BLaER1 (cell line): ENCODE data around the gene NDUFA11.

Experiments used
- H3K27ac ChIP-seq: shearing (Covaris generic); formaldehyde crosslinking; 2 replicates; pipeline ENCODE4 v1.8.1; 2022
- H3K27me3 ChIP-seq: shearing (Covaris generic); formaldehyde crosslinking; 2 replicates; pipeline ENCODE4 v1.8.1; 2022
- H3K36me3 ChIP-seq: shearing (Covaris generic); formaldehyde crosslinking; 2 replicates; pipeline ENCODE4 v1.8.1; 2022
- H3K4me1 ChIP-seq: shearing (Covaris generic); formaldehyde crosslinking; 2 replicates; pipeline ENCODE4 v1.8.1; 2022
- H3K4me2 ChIP-seq: shearing (Covaris generic); formaldehyde crosslinking; 2 replicates; pipeline ENCODE4 v1.8.1; 2022
- H3K4me3 ChIP-seq: shearing (Covaris generic); formaldehyde crosslinking; 2 replicates; pipeline ENCODE4 v1.8.1; 2022
- H3K9ac ChIP-seq: shearing (Covaris generic); formaldehyde crosslinking; 2 replicates; pipeline ENCODE4 v1.8.1; 2022
- H3K9me3 ChIP-seq: shearing (Covaris generic); formaldehyde crosslinking; 2 replicates; pipeline ENCODE4 v1.8.1; 2022
- H4K20me1 ChIP-seq: shearing (Covaris generic); formaldehyde crosslinking; 2 replicates; pipeline ENCODE4 v1.8.1; 2022
- Cebpa-rat ChIP-seq: shearing (Covaris generic); IDR thresholded peaks from 2 replicates; pipeline ENCODE4 v1.8.1; 2022

The NDUFA11 gene

DNA sequence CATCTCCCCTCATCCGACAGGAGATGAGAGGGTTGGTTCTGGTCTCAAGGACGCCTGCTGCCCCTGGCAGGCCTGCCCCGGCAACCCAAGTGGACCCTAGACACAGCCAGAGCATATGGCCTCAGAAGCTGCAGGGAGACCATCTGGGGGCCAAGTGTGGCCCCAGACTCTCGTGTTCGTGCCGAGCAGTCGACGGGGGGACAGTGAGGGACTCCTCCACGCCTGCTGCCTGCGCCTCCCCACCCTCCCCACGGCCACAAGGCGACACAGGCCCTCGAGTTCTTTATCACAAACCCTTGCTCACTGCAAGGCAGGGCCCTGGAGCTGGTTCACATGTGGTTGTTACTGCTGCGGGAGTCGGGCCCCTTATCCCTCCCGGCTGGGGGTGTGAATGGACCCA, 19.8 kb upstream of the NDUFA11 start:
- Histone ChIP-seq H3K9ac (no peak overlapping the region), H3K36me3 (peaks cover 100% of the 10 kb centered on the region), H3K9me3 (no peaks in the 10 kb centered on the region), H3K27ac (no peak overlapping the region), H4K20me1 (peaks cover 53% of the 10 kb centered on the region), H3K4me2 (no peak overlapping the region), H3K27me3 (no peaks in the 10 kb centered on the region), H3K4me3 (no peak overlapping the region), H3K4me1 (peaks cover 16% of the 10 kb centered on the region)
- TF ChIP-seq Cebpa-rat: no peak

DNA sequence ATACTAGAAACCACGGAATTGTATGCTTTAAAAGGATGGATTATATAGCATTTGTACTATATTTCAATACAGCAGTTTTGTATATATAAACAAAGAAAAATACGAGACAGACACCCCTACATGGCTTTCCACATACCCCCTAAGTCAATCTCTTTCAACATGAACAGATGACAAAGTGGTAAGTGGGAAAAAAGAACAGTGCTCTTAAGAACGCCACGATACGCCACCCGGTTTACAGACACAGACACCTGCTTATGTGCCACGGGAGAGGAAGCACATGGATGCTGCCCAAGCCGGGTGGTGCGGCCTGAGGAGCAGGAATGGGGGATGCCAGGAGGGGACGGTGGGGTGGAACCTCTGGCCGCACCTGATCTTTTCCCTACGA, 18.6 kb upstream of the NDUFA11 start:
- H3K27me3 ChIP-seq: no peaks in the 10 kb centered on the region
- no peak overlapping the region for H3K27ac ChIP-seq
- no peaks in the 10 kb centered on the region for H3K9me3 ChIP-seq
- no peak for TF ChIP-seq Cebpa-rat
- H3K4me3 ChIP-seq: no peak overlapping the region
- peaks cover 6% of the 10 kb centered on the region for H3K4me1 ChIP-seq
- no peak overlapping the region for H3K4me2 ChIP-seq
- peaks cover 41% of the 10 kb centered on the region for H4K20me1 ChIP-seq
- H3K9ac ChIP-seq: no peak overlapping the region
- peaks cover 98% of the 10 kb centered on the region for H3K36me3 ChIP-seq

DNA sequence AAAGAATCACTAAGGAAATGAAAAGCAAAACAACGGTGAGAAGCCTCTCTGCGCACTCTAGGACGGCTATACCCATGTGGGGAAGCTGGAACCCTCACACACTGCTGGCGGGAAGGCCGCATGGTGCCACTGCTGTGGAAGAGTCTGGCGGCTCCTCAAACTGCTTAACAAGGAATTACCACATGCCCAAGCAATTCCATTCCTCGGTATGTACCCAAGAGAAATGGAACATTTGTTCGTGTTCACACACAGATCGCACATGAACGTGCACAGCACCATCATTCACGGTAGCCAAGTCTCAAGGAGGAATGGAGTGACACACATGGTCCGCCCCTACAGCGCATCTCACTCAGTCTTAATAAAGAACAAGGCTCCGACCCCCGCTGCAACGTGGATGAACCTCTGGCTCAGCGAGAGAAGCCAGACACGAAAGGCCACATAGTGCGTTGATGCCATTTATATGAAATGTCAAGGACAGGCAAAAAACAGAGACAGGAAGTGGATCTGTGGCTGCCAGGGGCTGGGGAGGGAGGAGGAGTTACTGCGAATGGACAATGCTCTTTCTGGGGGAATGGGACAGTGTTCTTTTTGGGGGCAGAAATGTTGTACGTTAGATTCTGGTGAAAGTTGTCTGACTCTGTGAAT, 18.0 kb upstream of the NDUFA11 start:
- Histone ChIP-seq H3K4me2 (no peak overlapping the region), H3K9me3 (no peaks in the 10 kb centered on the region), H3K4me1 (peaks cover 2% of the 10 kb centered on the region), H4K20me1 (peaks cover 36% of the 10 kb centered on the region), H3K4me3 (no peak overlapping the region), H3K27ac (no peak overlapping the region), H3K27me3 (no peaks in the 10 kb centered on the region), H3K9ac (no peak overlapping the region), H3K36me3 (peaks cover 98% of the 10 kb centered on the region)
- no peak for TF ChIP-seq Cebpa-rat

DNA sequence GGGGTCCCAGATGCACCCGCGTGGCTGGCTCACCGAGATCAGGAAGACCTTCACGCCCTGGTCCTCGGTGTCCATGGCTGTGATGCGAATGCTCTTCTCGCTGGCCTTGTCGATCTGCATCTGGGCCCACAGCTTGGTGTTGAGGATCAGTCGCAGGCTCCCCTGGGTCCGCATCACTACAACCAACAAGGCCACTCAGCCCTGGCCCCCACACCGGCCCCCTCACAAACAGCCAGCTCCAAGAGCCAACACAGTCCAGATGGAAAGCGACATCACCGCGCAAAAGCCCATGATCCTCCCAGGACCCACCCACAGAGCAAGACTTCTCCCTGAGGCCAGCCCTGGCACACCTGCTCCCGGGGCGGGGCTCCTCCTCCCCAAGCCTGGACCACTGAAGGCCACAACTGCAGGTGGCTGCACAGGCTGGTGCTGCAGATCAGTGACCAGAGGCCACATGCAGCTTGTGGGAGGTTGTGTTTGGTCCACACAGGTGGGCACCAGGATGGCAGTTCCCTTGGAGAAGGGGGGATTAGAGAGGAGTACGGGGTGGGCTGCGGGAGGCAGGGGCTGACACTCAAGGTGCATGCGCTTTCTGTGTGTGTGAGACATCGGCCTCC, 15.0 kb upstream of the NDUFA11 start:
- TF ChIP-seq Cebpa-rat: no peak
- no peaks in the 10 kb centered on the region for H3K27me3 ChIP-seq
- no peaks in the 10 kb centered on the region for H3K9me3 ChIP-seq
- H3K4me2 ChIP-seq: no peak overlapping the region
- H3K4me1 ChIP-seq: peaks cover 8% of the 10 kb centered on the region
- peaks cover 21% of the 10 kb centered on the region; the same call in 1 of the 2 replicates for H4K20me1 ChIP-seq
- H3K4me3 ChIP-seq: no peak overlapping the region
- H3K36me3 ChIP-seq: peaks cover 98% of the 10 kb centered on the region
- no peak overlapping the region for H3K9ac ChIP-seq
- H3K27ac ChIP-seq: no peak overlapping the region

DNA sequence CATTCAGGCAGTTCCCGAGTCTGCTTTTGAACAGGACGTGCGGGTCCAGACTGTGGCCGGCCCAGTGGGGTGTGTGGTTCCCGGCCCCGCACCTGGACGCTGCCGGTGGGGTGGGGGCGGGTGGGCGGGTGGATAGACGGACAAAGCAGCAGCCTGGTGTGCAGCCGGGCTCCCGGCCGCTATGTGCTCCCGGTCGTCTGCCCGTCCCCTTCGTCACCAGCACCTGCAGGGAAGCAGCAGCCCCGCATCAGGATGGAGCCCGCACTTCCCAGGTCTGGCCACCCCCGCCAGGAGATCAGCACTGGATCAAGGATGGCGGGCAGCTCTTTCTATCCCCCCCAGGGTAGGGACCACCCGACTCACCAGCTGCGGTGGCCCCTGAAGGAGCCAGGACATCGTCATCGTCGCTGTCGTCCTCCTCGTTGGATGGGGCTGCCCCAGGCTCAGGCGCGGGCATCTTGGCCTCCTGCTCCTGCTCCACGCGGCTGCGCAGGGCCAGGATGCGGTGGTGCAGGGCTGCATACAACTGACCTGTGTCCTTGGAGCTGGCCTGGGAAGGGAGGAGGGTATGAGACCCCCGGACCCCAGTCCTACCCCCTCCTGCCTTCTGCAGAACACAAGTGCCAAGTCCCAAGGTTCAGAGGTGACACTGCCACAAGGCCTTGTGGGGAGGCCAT, 14.0 kb upstream of the NDUFA11 start:
- Histone ChIP-seq H3K4me1 (peaks cover 8% of the 10 kb centered on the region), H3K9ac (no peak overlapping the region), H4K20me1 (peaks cover 14% of the 10 kb centered on the region; the same call in 1 of the 2 replicates), H3K27me3 (no peaks in the 10 kb centered on the region), H3K27ac (no peak overlapping the region), H3K4me2 (no peak overlapping the region), H3K9me3 (no peaks in the 10 kb centered on the region), H3K36me3 (peaks cover 96% of the 10 kb centered on the region), H3K4me3 (no peak overlapping the region)
- no peak for TF ChIP-seq Cebpa-rat

DNA sequence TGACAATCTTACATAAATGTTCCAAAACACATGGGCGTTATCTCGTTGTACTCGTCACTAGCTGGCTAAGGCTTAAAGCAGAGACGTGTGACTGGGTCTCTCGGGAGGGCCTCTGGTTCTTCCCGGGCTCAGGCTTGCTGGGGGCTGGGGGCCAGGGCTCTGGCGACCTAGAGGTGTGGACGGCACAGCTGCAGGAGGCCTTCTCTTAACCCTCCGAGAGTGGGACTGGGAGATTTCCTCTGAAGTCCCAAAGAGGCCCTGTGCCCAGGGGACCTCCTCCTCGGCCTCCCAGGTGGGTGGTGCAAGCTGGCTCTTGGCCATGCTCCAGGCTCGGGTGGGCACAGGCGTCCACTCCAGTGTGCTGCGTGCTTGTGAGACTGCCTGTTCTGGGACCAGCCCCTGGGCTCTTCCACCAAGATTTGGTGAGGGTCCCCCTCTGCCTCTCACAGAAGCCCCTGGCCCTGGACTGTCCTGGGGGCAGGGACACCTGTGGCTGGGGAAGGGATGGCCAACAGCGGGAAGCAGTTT, 12.7 kb upstream of the NDUFA11 start:
- TF ChIP-seq Cebpa-rat: no peak
- H3K36me3 ChIP-seq: peaks cover 86% of the 10 kb centered on the region
- H3K4me2 ChIP-seq: no peak overlapping the region
- H3K27me3 ChIP-seq: no peaks in the 10 kb centered on the region
- H3K4me3 ChIP-seq: no peak overlapping the region
- peak overlapping the region; percentile 36 for H3K27ac ChIP-seq
- peaks cover 10% of the 10 kb centered on the region; the same call in 1 of the 2 replicates for H4K20me1 ChIP-seq
- H3K4me1 ChIP-seq: peaks cover 8% of the 10 kb centered on the region
- peak overlapping the region; percentile 23; the same call in 1 of the 2 replicates for H3K9ac ChIP-seq
- H3K9me3 ChIP-seq: no peaks in the 10 kb centered on the region

DNA sequence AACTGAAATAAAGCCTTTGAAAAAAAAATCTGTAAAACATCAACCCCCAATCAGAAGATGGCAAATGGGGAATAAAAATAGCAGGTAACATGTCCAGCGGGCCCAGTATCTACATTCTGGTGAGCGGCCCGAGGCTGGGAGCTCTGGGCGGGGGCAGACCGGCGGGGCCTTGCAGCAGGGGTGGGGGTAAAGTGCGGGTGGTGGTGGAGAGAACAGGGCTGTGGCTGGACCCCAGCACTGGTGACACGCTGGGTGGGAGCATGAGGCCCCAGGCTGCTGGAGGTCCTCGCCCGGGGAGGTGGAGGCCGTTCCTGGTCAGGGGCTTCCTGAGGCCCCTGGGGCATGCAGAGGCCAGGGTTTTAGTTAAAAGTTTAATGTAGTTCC, 12.2 kb upstream of the NDUFA11 start:
- Histone ChIP-seq H3K9me3 (no peaks in the 10 kb centered on the region), H3K4me3 (no peak overlapping the region), H4K20me1 (peaks cover 10% of the 10 kb centered on the region; the same call in 1 of the 2 replicates), H3K4me2 (no peak overlapping the region), H3K36me3 (peaks cover 86% of the 10 kb centered on the region), H3K27me3 (no peaks in the 10 kb centered on the region), H3K27ac (peak overlapping the region; percentile 36; the same call in 1 of the 2 replicates), H3K9ac (peak overlapping the region; percentile 23; the same call in 1 of the 2 replicates), H3K4me1 (peaks cover 8% of the 10 kb centered on the region)
- TF ChIP-seq Cebpa-rat: no peak

DNA sequence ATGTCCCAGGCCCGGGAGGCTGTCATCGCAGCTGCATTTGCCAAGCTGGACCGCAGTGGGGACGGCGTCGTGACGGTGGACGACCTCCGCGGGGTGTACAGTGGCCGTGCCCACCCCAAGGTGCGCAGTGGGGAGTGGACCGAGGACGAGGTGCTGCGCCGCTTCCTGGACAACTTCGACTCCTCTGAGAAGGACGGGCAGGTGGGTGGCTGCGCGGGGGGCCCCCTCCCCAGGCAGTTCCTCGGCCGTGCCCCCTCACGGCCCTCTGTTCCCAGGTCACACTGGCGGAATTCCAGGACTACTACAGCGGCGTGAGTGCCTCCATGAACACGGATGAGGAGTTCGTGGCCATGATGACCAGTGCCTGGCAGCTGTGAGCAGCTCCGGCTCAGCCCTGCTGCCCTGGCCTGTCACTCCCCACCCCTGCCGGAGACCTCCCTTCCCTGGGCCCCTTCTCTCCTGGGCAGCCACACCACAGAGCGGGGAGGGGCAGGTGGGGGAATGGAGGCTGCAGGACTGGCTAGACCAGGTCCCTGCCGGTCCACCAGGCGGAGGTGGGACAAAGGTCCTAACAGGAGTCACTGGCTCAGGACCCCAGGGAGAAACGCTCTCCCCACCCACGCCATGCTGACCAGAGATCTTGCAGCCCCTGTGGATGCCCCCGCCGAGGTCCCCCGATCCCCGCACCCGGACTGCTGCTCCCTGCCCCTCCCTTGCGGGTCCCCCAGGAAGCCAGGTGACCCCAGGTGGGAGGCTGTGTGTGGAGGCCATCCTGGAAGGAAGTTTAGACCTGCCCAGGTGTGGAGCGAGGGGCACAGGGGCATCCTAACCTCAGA, 11.6 kb upstream of the NDUFA11 start:
- Histone ChIP-seq H3K27me3 (no peaks in the 10 kb centered on the region), H3K27ac (no peak overlapping the region), H3K4me3 (no peak overlapping the region), H4K20me1 (peaks cover 10% of the 10 kb centered on the region; the same call in 1 of the 2 replicates), H3K9ac (no peak overlapping the region), H3K4me1 (peaks cover 8% of the 10 kb centered on the region), H3K36me3 (peaks cover 86% of the 10 kb centered on the region), H3K4me2 (no peak overlapping the region), H3K9me3 (no peaks in the 10 kb centered on the region)
- no peak for TF ChIP-seq Cebpa-rat

DNA sequence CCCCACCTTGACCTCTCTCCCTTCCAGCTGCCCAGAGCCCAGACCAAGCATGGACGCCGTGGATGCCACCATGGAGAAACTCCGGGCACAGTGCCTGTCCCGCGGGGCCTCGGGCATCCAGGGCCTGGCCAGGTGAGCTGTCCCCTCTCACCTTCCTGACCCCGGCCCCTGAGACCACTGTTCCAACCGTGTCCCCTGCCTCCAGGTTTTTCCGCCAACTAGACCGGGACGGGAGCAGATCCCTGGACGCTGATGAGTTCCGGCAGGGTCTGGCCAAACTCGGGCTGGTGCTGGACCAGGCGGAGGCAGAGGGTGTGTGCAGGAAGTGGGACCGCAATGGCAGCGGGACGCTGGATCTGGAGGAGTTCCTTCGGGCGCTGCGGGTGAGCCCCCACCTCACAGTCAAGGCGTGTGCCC, 10.8 kb upstream of the NDUFA11 start:
- Histone ChIP-seq H3K27ac (no peak overlapping the region), H3K4me3 (no peak overlapping the region), H3K9ac (no peak overlapping the region), H3K9me3 (no peaks in the 10 kb centered on the region), H3K36me3 (peaks cover 86% of the 10 kb centered on the region), H3K4me2 (no peak overlapping the region), H4K20me1 (peaks cover 7% of the 10 kb centered on the region; the same call in 1 of the 2 replicates), H3K27me3 (no peaks in the 10 kb centered on the region), H3K4me1 (peaks cover 8% of the 10 kb centered on the region)
- no peak for TF ChIP-seq Cebpa-rat
